DMS 273 (cell line): Measurements from ENCODE around the gene RBFOX2.
A peak's percentile ranks its signal among the peaks of the same experiment; 100 is the strongest.

ENCODE experiments used
- DNase-seq: peaks from one replicate; lab custom pipeline; 2025; ENCODE audit not compliant: unreplicated experiment; lab: John Stamatoyannopoulos, UW

The RBFOX2 gene

DNA sequence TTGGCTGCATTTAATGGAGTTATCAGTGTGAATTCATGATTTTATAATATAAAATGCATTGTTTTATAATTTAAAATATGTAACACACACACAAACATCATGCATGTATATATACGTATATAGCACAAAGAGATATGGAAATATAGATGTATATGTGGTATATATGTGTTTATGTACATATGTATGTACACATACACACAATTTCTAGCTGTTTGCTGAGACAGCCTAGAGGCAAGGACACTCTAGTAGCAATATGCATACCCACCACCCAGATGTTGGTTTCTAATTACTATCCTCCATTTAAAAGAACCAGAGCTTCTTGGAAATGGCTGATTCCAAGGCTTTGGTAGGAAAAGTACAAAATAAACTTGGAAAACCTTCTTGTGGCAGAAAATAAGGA is 50.4 kb downstream of the RBFOX2 start:
- no peak for DNase-seq

DNA sequence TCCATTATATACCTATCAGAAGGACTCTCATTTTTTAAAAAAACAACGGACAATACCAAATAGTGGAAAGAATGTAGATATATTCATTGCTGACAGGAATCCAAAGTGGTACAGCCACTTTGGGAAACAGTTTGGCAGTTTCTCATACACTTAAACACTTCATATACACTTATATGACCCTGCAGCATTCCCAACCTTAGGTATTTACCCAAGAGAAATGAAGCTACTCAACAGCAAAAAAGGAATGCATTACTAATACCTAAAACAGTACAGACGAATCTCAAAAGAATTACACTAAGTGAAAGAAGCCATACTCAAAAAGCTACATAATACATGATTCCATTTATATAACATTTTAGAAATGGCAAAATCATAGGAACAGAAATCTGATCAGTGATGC is 51.5 kb downstream of the RBFOX2 start:
- no peak for DNase-seq

GRCh38 chr22:35973388-35973787 is 55.2 kb downstream of the RBFOX2 start:
- DNase-seq: no peak

DNA sequence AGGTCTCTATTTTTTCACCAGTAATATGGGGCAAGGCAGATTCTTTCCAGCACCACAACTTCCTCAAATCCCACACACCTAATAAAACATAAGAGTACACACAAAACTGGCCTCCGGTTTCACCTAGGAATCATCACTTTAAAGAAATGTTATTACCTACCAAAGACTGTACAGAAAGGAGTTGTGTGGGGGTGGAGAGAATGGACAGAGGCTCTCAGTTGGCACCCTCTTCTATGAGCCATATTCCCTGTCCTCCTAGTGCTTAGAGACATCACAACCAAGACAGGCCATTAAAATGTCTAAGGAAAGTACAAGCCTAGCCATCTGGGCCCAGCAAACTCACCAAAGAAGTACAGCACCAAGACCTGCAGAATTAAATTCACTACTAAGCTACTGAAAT is 56.1 kb downstream of the RBFOX2 start:
- DNase-seq: peak; percentile 25

GRCh38 chr22:35971456-35972119 is 57.0 kb downstream of the RBFOX2 start:
- DNase-seq: peak; percentile 33

DNA sequence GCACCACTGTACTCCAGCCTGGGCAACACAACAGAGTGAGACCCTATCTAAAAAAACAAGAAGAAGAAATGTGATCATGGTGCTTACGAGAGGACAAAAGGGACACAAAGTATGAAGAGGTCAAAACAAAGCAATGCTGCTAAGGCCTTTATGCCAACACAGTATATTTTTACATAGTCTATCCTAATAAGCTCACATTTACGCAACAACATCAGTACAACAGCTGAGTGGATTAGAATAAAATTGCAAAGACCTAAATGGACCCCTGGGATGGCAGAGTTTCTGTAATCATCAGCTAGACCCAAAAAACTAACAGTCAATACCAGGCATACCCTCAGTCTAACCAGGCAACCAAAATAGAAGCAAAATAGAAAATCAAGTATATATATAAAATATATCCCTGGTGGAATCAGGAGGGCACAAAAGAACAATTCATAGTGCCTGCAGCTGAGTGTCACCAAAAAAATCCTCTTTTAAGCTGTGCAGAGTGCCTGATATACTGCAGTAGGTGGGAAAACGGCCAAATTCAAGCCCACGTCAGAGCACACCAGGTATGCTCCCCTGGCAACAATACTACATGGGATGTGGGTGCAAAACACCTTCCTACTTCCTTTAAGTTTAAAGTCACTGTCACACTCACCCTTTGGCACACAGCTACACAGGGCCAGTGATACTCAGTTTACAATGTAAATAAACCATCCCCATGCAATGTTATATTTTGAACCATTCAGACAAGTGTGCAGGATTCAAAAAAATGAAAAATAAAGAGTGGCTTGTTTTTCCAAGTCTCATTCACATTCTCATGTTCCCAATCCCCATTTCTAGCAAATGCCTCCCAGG is 57.8 kb downstream of the RBFOX2 start:
- DNase-seq: no peak

GRCh38 chr22:35967046-35967397 is 61.6 kb downstream of the RBFOX2 start:
- no peak for DNase-seq

GRCh38 chr22:35966314-35967045 is 62.1 kb downstream of the RBFOX2 start:
- DNase-seq: no peak

DNA sequence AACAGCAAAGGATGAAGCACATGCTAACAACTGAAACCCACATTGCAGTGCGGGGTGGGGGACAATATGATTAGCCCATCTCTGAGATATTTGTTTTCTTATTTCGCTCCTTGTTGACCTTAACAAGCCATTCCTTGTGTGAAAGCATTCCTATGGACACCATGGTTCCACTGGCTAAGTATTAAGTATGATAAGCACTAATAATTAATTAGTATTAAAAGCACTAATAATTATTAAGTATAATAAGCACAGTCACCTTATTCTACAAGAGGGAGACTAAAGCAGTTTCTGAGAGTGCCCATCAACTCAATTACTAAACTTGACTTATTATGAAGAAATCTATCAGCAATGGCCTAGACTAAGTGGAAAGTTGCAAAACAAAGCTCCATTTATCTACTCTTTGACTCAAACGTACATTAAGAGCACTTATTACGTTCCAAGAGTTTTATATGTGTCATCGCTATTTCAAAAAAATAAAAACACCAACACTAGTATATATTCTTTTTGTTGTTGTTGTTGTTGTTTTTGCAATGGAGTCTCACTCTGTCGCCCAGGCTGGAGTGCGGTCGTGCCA is 65.3 kb downstream of the RBFOX2 start:
- DNase-seq: no peak

DNA sequence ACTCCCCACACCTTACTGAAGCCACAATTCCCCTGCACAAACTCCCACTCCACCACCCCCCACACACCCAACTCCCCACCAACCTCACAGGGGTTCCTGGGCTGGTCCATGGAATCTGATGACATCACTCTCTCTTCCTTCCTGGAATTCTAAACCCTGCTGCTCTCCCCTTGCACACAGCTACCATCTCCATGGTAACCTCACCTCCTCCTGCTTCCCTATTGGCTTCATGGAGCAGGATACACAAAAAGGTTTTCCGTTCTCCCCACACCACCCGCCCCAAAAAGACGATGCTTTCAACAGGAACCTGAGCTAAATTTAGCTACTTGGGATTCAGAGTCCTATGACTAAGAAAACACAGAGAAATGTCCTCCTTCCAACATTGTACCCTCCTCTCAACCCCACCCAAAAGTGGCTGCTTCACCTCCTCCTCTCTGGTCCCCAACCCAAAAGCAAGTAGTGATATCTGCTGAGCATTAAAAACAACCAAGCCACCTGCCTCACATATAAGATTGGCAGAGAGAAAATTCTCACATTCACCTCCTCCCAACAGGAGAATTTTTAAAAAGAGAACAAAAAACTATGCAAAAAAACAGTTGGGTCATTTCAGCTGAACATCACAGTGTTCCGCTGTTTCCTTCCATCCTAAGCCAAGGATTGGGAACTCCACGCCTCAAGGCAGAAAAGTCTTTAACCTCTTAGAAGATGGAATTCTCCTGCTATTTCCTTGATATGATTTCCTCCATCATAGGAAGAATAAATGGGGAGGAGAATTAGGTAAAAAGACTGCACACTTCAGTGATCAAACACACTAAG is 66.9 kb downstream of the RBFOX2 start:
- peak; percentile 64 for DNase-seq

DNA sequence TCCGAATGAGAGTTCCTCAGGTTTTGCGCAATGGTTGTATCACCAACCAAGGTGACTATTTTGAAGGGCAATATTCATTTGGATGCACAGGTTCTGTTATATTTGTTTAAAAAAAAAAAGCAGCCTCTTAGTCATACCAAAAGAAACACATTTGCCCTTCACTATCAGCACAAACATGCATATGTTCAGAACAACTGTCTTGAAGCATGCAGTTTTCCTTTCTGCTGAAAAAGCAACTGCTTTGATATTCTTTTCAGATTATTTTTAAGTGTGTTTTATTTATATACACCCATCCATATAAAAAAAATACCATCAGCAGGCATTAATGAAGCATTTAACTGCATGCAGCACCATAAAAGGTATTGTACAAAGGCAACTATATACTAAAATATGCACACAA is 67.8 kb downstream of the RBFOX2 start:
- DNase-seq: no peak

DNA sequence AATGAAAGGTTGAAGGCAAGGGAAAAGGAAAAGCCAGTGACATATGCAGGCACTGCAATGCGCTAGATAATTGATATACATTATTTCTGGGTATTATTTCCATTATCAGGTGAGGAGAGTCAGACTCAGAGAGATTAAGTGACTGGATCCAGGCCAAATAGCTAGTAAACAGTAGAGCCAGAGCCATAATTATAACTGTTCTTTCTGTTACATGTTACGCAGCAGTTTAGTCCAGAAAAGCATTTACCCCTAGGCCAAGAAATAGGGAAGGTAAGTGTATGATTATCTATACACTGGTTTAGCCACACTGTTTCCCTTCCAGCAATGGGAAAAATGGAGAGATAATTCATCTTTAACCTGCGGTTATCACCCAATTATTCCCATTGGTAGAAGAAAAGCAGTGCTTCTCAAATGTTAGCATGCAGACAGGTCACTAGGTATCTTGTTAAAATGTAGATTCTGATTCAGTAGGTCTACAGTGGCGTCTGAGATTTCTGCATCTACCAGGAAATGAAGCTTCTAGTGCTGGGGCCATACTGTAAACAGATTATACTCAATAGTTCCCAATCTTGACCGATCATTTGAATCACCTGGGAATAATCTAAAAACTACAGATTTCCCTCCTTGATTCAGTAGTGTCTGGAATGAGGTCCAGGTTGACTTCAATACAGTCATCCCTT is 69.4 kb downstream of the RBFOX2 start:
- no peak for DNase-seq

DNA sequence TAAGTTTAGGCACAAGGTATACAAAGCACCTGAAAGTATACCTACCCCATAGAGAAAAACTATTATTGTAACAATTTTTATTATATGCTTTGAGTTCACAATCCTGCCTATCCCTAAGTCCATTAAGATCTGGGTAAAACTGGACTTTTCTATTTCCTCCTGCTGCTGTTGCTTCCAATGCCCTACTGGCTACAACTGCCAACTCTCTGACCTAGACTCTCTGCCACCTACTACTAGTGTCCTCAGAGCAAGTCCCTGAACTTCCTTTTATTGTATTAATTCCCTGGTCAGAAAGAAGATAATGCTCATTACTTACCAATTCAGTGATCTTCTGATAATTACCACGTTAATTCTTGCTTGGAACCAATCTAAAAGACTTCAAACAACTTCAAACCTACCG is 70.3 kb downstream of the RBFOX2 start:
- no peak for DNase-seq

GRCh38 chr22:35957589-35957988 is 71.0 kb downstream of the RBFOX2 start:
- no peak for DNase-seq

DNA sequence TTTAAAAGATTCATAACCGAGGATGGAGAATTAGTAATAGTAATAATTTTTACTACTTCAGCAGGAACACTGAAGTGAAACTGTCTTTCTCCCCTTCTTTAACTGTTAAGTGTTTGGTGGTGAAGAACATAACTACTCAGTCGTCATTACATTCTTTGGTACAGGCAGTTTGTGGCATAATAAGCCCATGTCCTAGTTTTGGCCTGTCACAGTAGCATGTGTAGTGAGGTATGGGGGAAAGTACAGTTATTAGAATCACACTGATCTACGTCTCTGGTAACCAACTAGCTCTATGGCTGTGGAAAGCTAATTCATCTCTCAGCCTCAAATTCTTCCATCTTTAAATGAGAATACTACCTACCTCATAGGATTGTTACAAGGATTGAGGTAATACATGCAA is 71.8 kb downstream of the RBFOX2 start:
- DNase-seq: no peak

DNA sequence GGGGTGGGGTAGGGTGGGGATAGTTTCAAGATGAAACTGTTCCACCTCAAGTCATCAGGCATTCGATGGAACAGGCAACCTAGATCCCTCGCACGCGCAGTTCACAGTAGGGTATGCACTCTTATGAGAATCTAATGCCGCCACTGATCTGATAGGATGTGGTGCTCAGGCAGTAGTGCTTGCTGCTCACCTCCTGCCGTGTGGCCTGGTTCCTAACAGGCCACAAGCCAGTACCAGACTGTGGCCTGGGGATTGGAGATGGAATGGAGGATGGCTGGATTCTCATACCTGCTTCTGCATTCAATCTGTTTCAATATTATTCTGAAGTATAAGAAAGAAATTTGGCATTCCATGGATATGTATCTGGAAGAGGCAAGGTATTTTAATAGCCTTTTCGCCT is 73.1 kb downstream of the RBFOX2 start:
- DNase-seq: no peak

DNA sequence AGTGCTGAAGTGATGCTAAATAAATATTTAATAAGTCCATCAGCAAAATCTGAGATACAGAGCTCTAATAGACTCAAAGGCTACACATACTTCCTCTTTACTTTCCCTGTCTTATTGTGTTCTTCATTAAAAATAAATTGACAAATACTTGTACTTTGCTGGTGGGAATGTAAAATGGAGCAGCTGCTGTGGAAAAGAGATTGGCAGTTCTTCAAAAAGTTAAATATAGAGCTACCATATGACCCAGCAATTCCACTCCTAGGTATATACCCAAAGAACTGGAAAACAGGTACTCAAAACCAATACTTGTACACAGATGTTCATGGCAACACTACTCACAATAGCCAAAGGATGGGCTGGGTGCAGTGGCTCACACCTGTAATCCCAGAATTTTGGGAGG is 76.0 kb downstream of the RBFOX2 start:
- DNase-seq: peak; percentile 22

GRCh38 chr22:35950262-35950661 is 78.4 kb downstream of the RBFOX2 start:
- no peak for DNase-seq

GRCh38 chr22:35949243-35949642 is 79.4 kb downstream of the RBFOX2 start:
- no peak for DNase-seq

DNA sequence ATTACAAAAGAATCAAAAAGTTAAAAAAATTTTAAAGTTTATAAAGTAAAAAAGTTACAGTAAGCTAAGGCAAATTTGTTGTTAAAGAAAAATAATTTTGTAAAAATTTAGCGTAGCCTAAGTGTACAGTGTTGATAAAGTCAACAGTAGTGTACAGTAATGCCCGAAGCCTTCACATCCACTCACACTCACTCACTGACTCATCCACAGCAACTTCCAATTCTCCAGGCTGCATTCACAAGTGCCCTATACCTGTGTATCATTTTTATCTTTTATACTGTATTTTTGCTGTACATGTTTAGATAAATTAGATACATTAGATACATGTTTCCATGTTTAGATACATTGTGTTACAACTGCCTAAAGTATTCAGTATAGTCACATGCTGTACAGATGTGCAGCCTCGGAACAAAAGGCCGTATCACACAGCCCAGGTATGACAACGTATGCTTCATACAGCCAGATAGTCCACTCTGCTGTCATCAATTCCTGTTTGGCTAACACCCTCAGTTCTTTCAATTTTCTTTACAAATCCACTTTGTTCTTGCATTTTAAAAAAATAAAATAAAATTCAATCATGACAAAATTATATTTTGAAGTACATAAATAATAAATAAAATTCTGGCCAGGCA is 80.7 kb downstream of the RBFOX2 start:
- DNase-seq: no peak
